Fibroblast of lung (primary cell): ENCODE data around the gene KIF20B. TPM values are rescaled to one million over a fixed set of nuclear protein-coding genes. Genes with fewer than 3 reads are reported as not detected.

Experiments used
- DNase-seq, 2 donors: peaks; one replicate each; pipeline versions ENCODE4 v3.0.0 to v3.0.0-alpha.2; 2010; ENCODE audit warnings: low read depth in 2 of 2
- H2AFZ ChIP-seq: 2 replicates; pipeline ENCODE4 v1.5.1; 2012; ENCODE audit warnings: low read length, control low read depth, inconsistent platforms
- H3K27ac ChIP-seq: 2 replicates; pipeline ENCODE4 v1.5.1; 2011; ENCODE audit warnings: low read length, control low read depth; ENCODE audit not compliant: insufficient read depth
- H3K27me3 ChIP-seq: 2 replicates; pipeline ENCODE4 v1.5.1; 2011; ENCODE audit warnings: mild to moderate bottlenecking, low read length; ENCODE audit not compliant: control insufficient read depth, insufficient read depth
- H3K36me3 ChIP-seq: 2 replicates; pipeline ENCODE4 v1.5.1; 2011; ENCODE audit warnings: low read length; ENCODE audit not compliant: control insufficient read depth, insufficient read depth
- H3K4me1 ChIP-seq: 2 replicates; pipeline ENCODE4 v1.5.1; 2011; ENCODE audit warnings: low read length; ENCODE audit not compliant: control insufficient read depth, insufficient read depth; ENCODE audit errors: extremely low read depth
- H3K4me2 ChIP-seq: 2 replicates; pipeline ENCODE4 v1.5.1; 2011; ENCODE audit warnings: low read length, control low read depth; ENCODE audit not compliant: insufficient read depth; ENCODE audit errors: extremely low read depth
- H3K4me3 ChIP-seq, 4 experiments: fragments of 200-600 bp in 1 of 4; sonication (generic) in 1 of 4; replicated peaks in 1 of 4; 2 replicates each; pipeline ENCODE4 v1.5.1; 2011 to 2016; ENCODE audit warnings: low read length in 4 of 4, low read depth in 3 of 4, mild to moderate bottlenecking in 3 of 4, control low read depth in 2 of 4, inconsistent platforms in 1 of 4, mixed read lengths in 1 of 4; ENCODE audit not compliant: insufficient read depth in 1 of 4; ENCODE audit errors: control extremely low read depth in 1 of 4
- H3K79me2 ChIP-seq: 2 replicates; pipeline ENCODE4 v1.5.1; 2012; ENCODE audit warnings: mild to moderate bottlenecking, low read length, inconsistent platforms; ENCODE audit not compliant: control insufficient read depth, insufficient read depth
- H3K9ac ChIP-seq: 2 replicates; pipeline ENCODE4 v1.5.1; 2011; ENCODE audit warnings: mild to moderate bottlenecking, low read length, control low read depth; ENCODE audit not compliant: insufficient read depth
- H3K9me3 ChIP-seq: 2 replicates; pipeline ENCODE4 v1.5.1; 2012; ENCODE audit warnings: low read depth, low read length; ENCODE audit not compliant: control insufficient read depth, insufficient read depth
- H4K20me1 ChIP-seq: 2 replicates; pipeline ENCODE4 v1.5.1; 2011; ENCODE audit warnings: low read length; ENCODE audit not compliant: control insufficient read depth, insufficient read depth; ENCODE audit errors: extremely low read depth
- EZH2 ChIP-seq: IDR thresholded peaks from 2 replicates; pipeline ENCODE4 v1.5.1; 2012; ENCODE audit warnings: low read length, control low read depth, mild to moderate bottlenecking; ENCODE audit errors: missing control alignments
- polyA plus RNA-seq, 2 donors: library from polyadenylated mRNA; depleted of rRNA in 1 of 2; stranded (reverse) in 1 of 2; unstranded in 1 of 2; fragments of >200 nt; gene quantifications; 2 replicates each; pipeline ENCODE4 v1.2.1, GENCODE V29; 2011 to 2012; ENCODE audit warnings: missing spikeins in 1 of 2
- total RNA-seq: library from RNA; depleted of rRNA; stranded (reverse); fragments of >200 nt; gene quantifications from 2 replicates; pipeline ENCODE4 v1.2.1, GENCODE V29; 2014
- TF ChIP-seq, protein P1 (sequence below), 2 donors: IDR thresholded peaks in 1 of 2; conservative IDR thresholded peaks in 1 of 2; 1 replicate in 1 of 2; 2 replicates in 1 of 2; pipeline ENCODE4 v1.5.1; 2011 to 2012; ENCODE audit warnings: low read length in 2 of 2, control low read depth in 1 of 2, inconsistent platforms in 1 of 2, low read depth in 1 of 2, mild to moderate bottlenecking in 1 of 2

Gene KIF20B
- total and polyA plus RNA-seq, 2 donors (not counting 1 experiment from before 2014, with no cell fraction given) = 5.6 to 9.2 TPM

DNA sequence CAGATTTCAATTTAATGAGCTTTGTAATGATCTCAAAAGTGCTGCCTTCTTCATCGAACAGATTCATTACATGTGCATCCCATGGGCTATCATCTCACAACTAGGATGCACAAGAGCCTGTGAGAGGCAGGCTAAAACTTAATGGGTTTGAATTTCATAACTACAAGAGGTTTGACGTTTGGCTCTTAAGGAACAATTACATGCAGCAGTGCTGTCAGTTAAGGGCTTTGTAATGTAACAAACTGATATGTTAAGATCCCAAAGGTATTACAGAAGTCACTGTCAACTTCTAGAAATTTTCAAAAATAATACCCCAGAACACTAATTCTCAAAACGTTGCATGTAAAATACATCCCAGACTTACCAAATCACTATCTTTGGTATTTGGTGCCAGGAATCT, 33.2 kb downstream of the KIF20B start:
- no peak for DNase-seq
- TF ChIP-seq EZH2 = no peak
- TF ChIP-seq, protein P1, sequence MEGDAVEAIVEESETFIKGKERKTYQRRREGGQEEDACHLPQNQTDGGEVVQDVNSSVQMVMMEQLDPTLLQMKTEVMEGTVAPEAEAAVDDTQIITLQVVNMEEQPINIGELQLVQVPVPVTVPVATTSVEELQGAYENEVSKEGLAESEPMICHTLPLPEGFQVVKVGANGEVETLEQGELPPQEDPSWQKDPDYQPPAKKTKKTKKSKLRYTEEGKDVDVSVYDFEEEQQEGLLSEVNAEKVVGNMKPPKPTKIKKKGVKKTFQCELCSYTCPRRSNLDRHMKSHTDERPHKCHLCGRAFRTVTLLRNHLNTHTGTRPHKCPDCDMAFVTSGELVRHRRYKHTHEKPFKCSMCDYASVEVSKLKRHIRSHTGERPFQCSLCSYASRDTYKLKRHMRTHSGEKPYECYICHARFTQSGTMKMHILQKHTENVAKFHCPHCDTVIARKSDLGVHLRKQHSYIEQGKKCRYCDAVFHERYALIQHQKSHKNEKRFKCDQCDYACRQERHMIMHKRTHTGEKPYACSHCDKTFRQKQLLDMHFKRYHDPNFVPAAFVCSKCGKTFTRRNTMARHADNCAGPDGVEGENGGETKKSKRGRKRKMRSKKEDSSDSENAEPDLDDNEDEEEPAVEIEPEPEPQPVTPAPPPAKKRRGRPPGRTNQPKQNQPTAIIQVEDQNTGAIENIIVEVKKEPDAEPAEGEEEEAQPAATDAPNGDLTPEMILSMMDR (conservative IDR thresholded peaks at IDR 0.05 in 1 of 2, IDR thresholded peaks at IDR 0.05 in 1 of 2; ENCODE audit: low read depth in 1 of 2, low read length in 2 of 2) = no peak
- Histone ChIP-seq H3K4me2 (no peak overlapping the region), H3K9me3 (no peaks in the 10 kb centered on the region), H3K4me3 (no peak overlapping the region), H2AFZ (no peak overlapping the region), H3K27me3 (no peaks in the 10 kb centered on the region), H3K79me2 (no peaks in the 10 kb centered on the region), H3K4me1 (no peaks in the 10 kb centered on the region), H3K27ac (no peak overlapping the region), H3K36me3 (no peaks in the 10 kb centered on the region), H4K20me1 (no peaks in the 10 kb centered on the region), H3K9ac (no peak overlapping the region)

DNA sequence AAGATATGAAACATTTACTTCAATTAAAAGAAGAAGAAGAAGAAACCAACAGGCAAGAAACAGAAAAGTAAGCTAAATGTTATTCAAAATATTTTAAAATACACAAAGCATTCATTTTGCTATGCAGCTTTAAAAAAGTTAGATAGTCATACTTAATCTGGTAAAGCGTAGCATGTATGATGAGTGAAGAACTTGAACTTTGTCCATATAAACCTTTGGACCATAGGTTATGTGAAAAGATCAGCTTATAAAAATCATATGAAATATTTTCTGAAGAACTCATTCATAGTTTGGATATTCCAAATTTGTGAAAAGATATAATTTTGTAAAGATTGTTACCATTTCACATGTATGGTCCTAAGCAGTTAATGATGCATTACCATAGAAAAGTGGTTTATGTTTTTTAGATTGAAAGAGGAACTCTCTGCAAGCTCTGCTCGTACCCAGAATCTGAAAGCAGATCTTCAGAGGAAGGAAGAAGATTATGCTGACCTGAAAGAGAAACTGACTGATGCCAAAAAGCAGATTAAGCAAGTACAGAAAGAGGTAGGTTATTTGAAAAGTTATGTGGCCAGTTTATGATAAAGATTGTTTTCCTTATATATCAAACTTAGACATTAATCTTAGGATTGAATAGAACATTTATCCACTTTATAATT, 37.3 kb downstream of the KIF20B start:
- DNase-seq = no peak
- Histone ChIP-seq H3K4me3 (no peak overlapping the region), H3K27me3 (no peaks in the 10 kb centered on the region), H3K4me1 (no peaks in the 10 kb centered on the region), H3K36me3 (no peaks in the 10 kb centered on the region), H3K9ac (no peak overlapping the region), H2AFZ (no peak overlapping the region), H3K27ac (no peak overlapping the region), H3K79me2 (no peaks in the 10 kb centered on the region), H3K4me2 (no peak overlapping the region), H3K9me3 (no peaks in the 10 kb centered on the region), H4K20me1 (no peaks in the 10 kb centered on the region)
- TF ChIP-seq, protein P1 (conservative IDR thresholded peaks at IDR 0.05 in 1 of 2, IDR thresholded peaks at IDR 0.05 in 1 of 2; ENCODE audit: low read depth in 1 of 2, low read length in 2 of 2) = no peak
- no peak for TF ChIP-seq EZH2

DNA sequence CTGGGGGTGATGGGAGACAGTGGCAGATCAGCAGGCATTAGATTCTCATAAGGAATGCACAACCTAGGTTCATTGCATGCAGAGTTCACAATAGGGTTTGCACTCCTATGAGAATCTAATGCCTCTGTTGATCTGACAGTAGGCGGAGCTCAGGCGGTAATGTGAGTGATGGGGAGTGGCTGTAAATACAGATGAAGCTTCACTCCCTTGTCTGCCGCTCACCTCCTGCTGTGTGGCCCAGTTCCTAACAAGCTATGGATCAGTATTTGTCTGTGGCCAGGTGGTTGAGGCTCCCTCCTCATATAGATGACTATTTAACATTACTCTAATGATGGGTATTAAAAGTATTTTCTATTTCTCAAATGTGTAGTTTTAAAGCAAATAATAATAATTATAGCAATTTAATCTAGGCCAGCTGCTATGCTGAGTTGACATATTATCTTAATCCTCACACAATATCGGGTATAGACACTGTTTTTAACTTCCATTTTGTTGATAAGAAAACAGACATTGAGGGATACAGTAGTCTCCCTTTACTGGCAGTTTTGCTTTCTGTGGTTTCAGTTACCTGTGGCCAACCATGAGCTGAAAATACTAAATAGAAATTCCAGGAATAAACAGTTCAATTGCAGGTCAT, 39.9 kb downstream of the KIF20B start:
- Histone ChIP-seq H3K9me3 (no peaks in the 10 kb centered on the region), H3K9ac (no peak overlapping the region), H2AFZ (no peak overlapping the region), H4K20me1 (no peaks in the 10 kb centered on the region), H3K79me2 (no peaks in the 10 kb centered on the region), H3K4me2 (no peak overlapping the region), H3K27ac (no peak overlapping the region), H3K4me1 (no peaks in the 10 kb centered on the region), H3K27me3 (no peaks in the 10 kb centered on the region), H3K36me3 (no peaks in the 10 kb centered on the region), H3K4me3 (no peak overlapping the region)
- no peak for TF ChIP-seq EZH2
- TF ChIP-seq, protein P1 (conservative IDR thresholded peaks at IDR 0.05 in 1 of 2, IDR thresholded peaks at IDR 0.05 in 1 of 2; ENCODE audit: low read depth in 1 of 2, low read length in 2 of 2) = no peak
- no peak for DNase-seq
